Upper lobe of left lung (tissue), 6 donors: Measurements from ENCODE around the gene ADAMTS16. TPM values are rescaled to one million over a fixed set of nuclear protein-coding genes. Genes with fewer than 3 reads are reported as not detected.

ENCODE experiments used
- ATAC-seq, 2 donors: fragments of 200-7000 bp; cut with Tn5 transposase; one replicate each; pipeline ENCODE4 v1.9.1; 2022; ENCODE audit warnings: mild to moderate bottlenecking in 2 of 2, moderate library complexity in 2 of 2; ENCODE audit not compliant: low FRiP score in 2 of 2
- DNase-seq, 2 donors: peaks; one replicate each; pipeline ENCODE4 v3.0.0-alpha.2; 2019 to 2020
- H3K27ac ChIP-seq, 4 donors: fragments of 200-600 bp; sonication (generic); one replicate each; pipeline ENCODE4 v1.5.1; 2016 to 2019
- H3K27me3 ChIP-seq, 4 donors: fragments of 200-600 bp; sonication (generic); one replicate each; pipeline ENCODE4 v1.5.1; 2017 to 2019
- H3K36me3 ChIP-seq, 4 donors: fragments of 200-600 bp; sonication (generic); one replicate each; pipeline ENCODE4 v1.5.1; 2016 to 2019
- H3K4me1 ChIP-seq, 4 donors: fragments of 200-600 bp; sonication (generic); one replicate each; pipeline ENCODE4 v1.5.1; 2018 to 2019
- H3K4me3 ChIP-seq, 4 donors: fragments of 200-600 bp; sonication (generic); one replicate each; pipeline ENCODE4 v1.5.1; 2017 to 2019; ENCODE audit warnings: mild to moderate bottlenecking in 2 of 4, moderate library complexity in 1 of 4
- H3K9me3 ChIP-seq, 4 donors: fragments of 200-600 bp; sonication (generic); one replicate each; pipeline ENCODE4 v1.5.1; 2018 to 2019
- CTCF ChIP-seq, 6 experiments: fragments of 450-650 bp in 4 of 6; fragments of 200-600 bp in 2 of 6; sonication (generic) in 2 of 6; IDR thresholded peaks; one replicate each; pipeline ENCODE4 v1.5.1; 2016 to 2019; ENCODE audit warnings: antibody characterized with exemption in 6 of 6
- EP300 ChIP-seq, 4 donors: sonication (generic); formaldehyde crosslinking; IDR thresholded peaks; one replicate each; pipeline ENCODE4 v1.5.1; 2017; ENCODE audit warnings: antibody characterized with exemption in 4 of 4, control low read depth in 2 of 4
- POLR2A ChIP-seq, 4 donors: fragments of 450-650 bp; IDR thresholded peaks; one replicate each; pipeline ENCODE4 v1.5.1; 2016 to 2017; ENCODE audit warnings: antibody characterized with exemption in 4 of 4, mild to moderate bottlenecking in 2 of 4
- POLR2AphosphoS5 ChIP-seq, 2 donors: sonication (generic); formaldehyde crosslinking; IDR thresholded peaks; one replicate each; pipeline ENCODE4 v1.5.1; 2017; ENCODE audit warnings: antibody characterized with exemption in 2 of 2
- WGBS, 2 donors: methylation state at CpG; one replicate each; pipeline ENCODE4 v1.1.5; 2017 to 2018; 5-methylcytosine and 5-hydroxymethylcytosine counted together
- total RNA-seq, 6 donors: library from RNA; depleted of rRNA in 4 of 6; stranded (reverse); fragments of >200 nt in 4 of 6; gene quantifications; one replicate each; pipeline versions ENCODE4 v1.1.0 to v1.2.1, GENCODE V29; 2016 to 2021
- donor health status: DM: no; HTN: no; CAD: no; lungs with moderate emphysema.
- donor health status: DM: no; HTN: yes; CAD: no; lungs with severe emphysema.

Gene ADAMTS16
- total RNA-seq, 6 donors from 2014 or later = 0.29 to 3.0 TPM; not detected in 4

- 49 to 69% methylated on average over 5 of the region's 5 CpGs for WGBS, 2 donors
- Histone ChIP-seq H3K4me3 (no peak overlapping the region), H3K27me3 (no peaks in the 10 kb centered on the region), H3K4me1 (no peaks in the 10 kb centered on the region), H3K36me3 (no peaks in the 10 kb centered on the region), H3K27ac (no peak overlapping the region), H3K9me3 (no peaks in the 10 kb centered on the region)
- TF ChIP-seq POLR2AphosphoS5 (IDR thresholded peaks at IDR 0.05) (no peak), CTCF (IDR thresholded peaks at IDR 0.05) (no peak), POLR2A (IDR thresholded peaks at IDR 0.05) (no peak), EP300 (IDR thresholded peaks at IDR 0.05) (no peak)
- ATAC-seq (no peak), DNase-seq (no peak)
These were observed 169.5 kb downstream of the ADAMTS16 start for GRCh38 chr5:5309645-5310044.

GRCh38 chr5:5313101-5313635, 173.0 kb downstream of the ADAMTS16 start:
- TF ChIP-seq POLR2A (IDR thresholded peaks at IDR 0.05) (no peak), POLR2AphosphoS5 (IDR thresholded peaks at IDR 0.05) (no peak), EP300 (IDR thresholded peaks at IDR 0.05) (no peak), CTCF (IDR thresholded peaks at IDR 0.05) (no peak)

GRCh38 chr5:5314166-5314565, 174.0 kb downstream of the ADAMTS16 start:
- 74 to 76% methylated on average over 3 of the region's 3 CpGs for WGBS, 2 donors
- no peaks in the 10 kb centered on the region for H3K36me3 ChIP-seq
- TF ChIP-seq EP300 (IDR thresholded peaks at IDR 0.05) = no peak
- no peak for TF ChIP-seq CTCF (IDR thresholded peaks at IDR 0.05)
- TF ChIP-seq POLR2AphosphoS5 (IDR thresholded peaks at IDR 0.05) = no peak
- TF ChIP-seq POLR2A (IDR thresholded peaks at IDR 0.05) = no peak
- no peak for ATAC-seq
- no peak overlapping the region for H3K27ac ChIP-seq
- no peaks in the 10 kb centered on the region for H3K4me1 ChIP-seq
- no peak overlapping the region for H3K4me3 ChIP-seq
- no peaks in the 10 kb centered on the region for H3K9me3 ChIP-seq
- no peaks in the 10 kb centered on the region for H3K27me3 ChIP-seq
- no peak for DNase-seq

More at GRCh38 chr5:5313101-5313635, 173.0 kb downstream of the ADAMTS16 start:
- H3K27ac ChIP-seq = no peak overlapping the region
- H3K9me3 ChIP-seq = no peaks in the 10 kb centered on the region
- no peaks in the 10 kb centered on the region for H3K36me3 ChIP-seq
- H3K27me3 ChIP-seq = no peaks in the 10 kb centered on the region
- H3K4me3 ChIP-seq = no peak overlapping the region
- DNase-seq (no peak), ATAC-seq (no peak)
- H3K4me1 ChIP-seq = no peaks in the 10 kb centered on the region
- WGBS, 2 donors = 64 to 79% methylated on average over 6 of the region's 6 CpGs

GRCh38 chr5:5314626-5315025, 174.5 kb downstream of the ADAMTS16 start:
- no peak overlapping the region for H3K27ac ChIP-seq
- 86 to 91% methylated on average over 6 of the region's 6 CpGs for WGBS, 2 donors
- no peaks in the 10 kb centered on the region for H3K27me3 ChIP-seq
- DNase-seq (no peak), ATAC-seq (no peak)
- no peaks in the 10 kb centered on the region for H3K4me1 ChIP-seq
- no peak overlapping the region for H3K4me3 ChIP-seq
- no peaks in the 10 kb centered on the region for H3K9me3 ChIP-seq
- H3K36me3 ChIP-seq = no peaks in the 10 kb centered on the region
- TF ChIP-seq EP300 (IDR thresholded peaks at IDR 0.05) (no peak), POLR2A (IDR thresholded peaks at IDR 0.05) (no peak), POLR2AphosphoS5 (IDR thresholded peaks at IDR 0.05) (no peak), CTCF (IDR thresholded peaks at IDR 0.05) (no peak)
